HG03025 (cell line): ENCODE results near the gene RIMS3.

Experiments
- ATAC-seq: cut with Tn5 transposase; IDR thresholded peaks from one replicate; pipeline ENCODE4 v1.9.1; 2021; ENCODE audit warnings: mild to moderate bottlenecking, moderate library complexity; ENCODE audit not compliant: unreplicated experiment, low FRiP score

The RIMS3 gene

GRCh38 chr1:40691538-40692428, 26.3 kb upstream of the RIMS3 start, which contains the start of gene NFYC:
NFYC (plus strand) TSS chr1:40691704; CDS start chr1:40738844, 47,140 bp downstream.
- ATAC-seq = peak; percentile 78

GRCh38 chr1:40690771-40691537, 25.5 kb upstream of the RIMS3 start:
- no peak for ATAC-seq

GRCh38 chr1:40689737-40690136, 24.3 kb upstream of the RIMS3 start:
- ATAC-seq = no peak

- ATAC-seq = no peak
Measured at GRCh38 chr1:40687661-40688060, 22.2 kb upstream of the RIMS3 start.

GRCh38 chr1:40687059-40687458, 21.6 kb upstream of the RIMS3 start:
- no peak for ATAC-seq

- no peak for ATAC-seq
Measured at GRCh38 chr1:40684669-40685068, 19.2 kb upstream of the RIMS3 start.

- ATAC-seq = no peak
Measured at GRCh38 chr1:40679165-40679953, 13.9 kb upstream of the RIMS3 start.

GRCh38 chr1:40676501-40676900, 11.0 kb upstream of the RIMS3 start:
- no peak for ATAC-seq

GRCh38 chr1:40673452-40673851, 8.0 kb upstream of the RIMS3 start:
- no peak for ATAC-seq

- ATAC-seq = no peak
Measured at GRCh38 chr1:40668769-40669525, 3.5 kb upstream of the RIMS3 start.

GRCh38 chr1:40664791-40665190, 691 bp downstream of the RIMS3 start:
- no peak for ATAC-seq

- no peak for ATAC-seq
Measured at GRCh38 chr1:40664167-40664537, 1.3 kb downstream of the RIMS3 start.

- ATAC-seq = no peak
Measured at GRCh38 chr1:40663324-40664166, 1.9 kb downstream of the RIMS3 start.

- ATAC-seq = no peak
Measured at GRCh38 chr1:40662864-40663263, 2.6 kb downstream of the RIMS3 start.

GRCh38 chr1:40662151-40662550, 3.3 kb downstream of the RIMS3 start:
- ATAC-seq = no peak

- ATAC-seq = no peak
Measured at GRCh38 chr1:40661678-40662077, 3.8 kb downstream of the RIMS3 start.

GRCh38 chr1:40659649-40659947, 5.9 kb downstream of the RIMS3 start:
- ATAC-seq = no peak

- no peak for ATAC-seq
Measured at GRCh38 chr1:40658751-40659648, 6.5 kb downstream of the RIMS3 start.
